GM06990 (cell line): ENCODE results near the gene VCL.

Source experiments
- DNase-seq: peaks from one replicate; pipeline ENCODE4 v3.0.0-alpha.2; 2011; ENCODE audit not compliant: insufficient read length; ENCODE audit errors: extremely low read depth
- H3K27me3 ChIP-seq: replicated peaks from 2 replicates; pipeline ENCODE4 v1.6.0; 2011; ENCODE audit warnings: low read length; ENCODE audit not compliant: control insufficient read depth, insufficient read depth
- H3K36me3 ChIP-seq: 2 replicates; pipeline ENCODE4 v1.5.1; 2011; ENCODE audit warnings: low read length; ENCODE audit not compliant: control insufficient read depth, insufficient read depth
- H3K4me3 ChIP-seq: replicated peaks from 2 replicates; pipeline ENCODE4 v1.5.1; 2011; ENCODE audit warnings: low read depth, mild to moderate bottlenecking, control low read depth, low read length
- CTCF ChIP-seq: IDR thresholded peaks from 2 replicates; pipeline ENCODE4 v1.5.1; 2011; ENCODE audit warnings: low read length, control low read depth, mild to moderate bottlenecking, inconsistent platforms; ENCODE audit not compliant: insufficient read depth, poor library complexity, severe bottlenecking

VCL gene

GRCh38 chr10:74044419-74044818 lies 46.5 kb downstream of the VCL start:
- Histone ChIP-seq H3K27me3 (no peaks in the 10 kb centered on the region), H3K36me3 (no peaks in the 10 kb centered on the region), H3K4me3 (no peak overlapping the region)
- no peak for TF ChIP-seq CTCF
- no peak for DNase-seq

GRCh38 chr10:74047304-74047703 lies 49.4 kb downstream of the VCL start:
- DNase-seq = no peak

GRCh38 chr10:74047871-74048270 lies 50.0 kb downstream of the VCL start:
- Histone ChIP-seq H3K27me3 (no peaks in the 10 kb centered on the region), H3K36me3 (no peaks in the 10 kb centered on the region), H3K4me3 (no peak overlapping the region)
- no peak for TF ChIP-seq CTCF
- no peak for DNase-seq

More at GRCh38 chr10:74047304-74047703, 49.4 kb downstream of the VCL start:
- no peak overlapping the region for H3K4me3 ChIP-seq
- no peaks in the 10 kb centered on the region for H3K36me3 ChIP-seq
- no peak for TF ChIP-seq CTCF
- H3K27me3 ChIP-seq = no peaks in the 10 kb centered on the region

GRCh38 chr10:74048433-74048832 lies 50.5 kb downstream of the VCL start:
- DNase-seq = no peak
- H3K4me3 ChIP-seq = no peak overlapping the region
- H3K27me3 ChIP-seq = no peaks in the 10 kb centered on the region
- H3K36me3 ChIP-seq = no peaks in the 10 kb centered on the region
- no peak for TF ChIP-seq CTCF

GRCh38 chr10:74049955-74050354 lies 52.0 kb downstream of the VCL start:
- TF ChIP-seq CTCF = no peak

GRCh38 chr10:74050653-74051052 lies 52.7 kb downstream of the VCL start:
- H3K27me3 ChIP-seq = no peaks in the 10 kb centered on the region
- no peaks in the 10 kb centered on the region for H3K36me3 ChIP-seq
- no peak overlapping the region for H3K4me3 ChIP-seq
- DNase-seq = no peak
- no peak for TF ChIP-seq CTCF

More at GRCh38 chr10:74049955-74050354, 52.0 kb downstream of the VCL start:
- Histone ChIP-seq H3K36me3 (no peaks in the 10 kb centered on the region), H3K27me3 (no peaks in the 10 kb centered on the region), H3K4me3 (no peak overlapping the region)
- no peak for DNase-seq
